Osteoblast (primary cell): ENCODE measurements around the gene C1QTNF4. TPM values are rescaled to one million over a fixed set of nuclear protein-coding genes. Genes with fewer than 3 reads are reported as not detected.
A peak's percentile ranks its signal among the peaks of the same experiment; 100 is the strongest.

ENCODE experiments used
- DNase-seq: peaks from one replicate; pipeline ENCODE4 v3.0.0; 2011; ENCODE audit warnings: low spot score, mixed read lengths; ENCODE audit not compliant: insufficient read length; ENCODE audit errors: missing footprints
- H2AFZ ChIP-seq: 2 replicates; pipeline ENCODE4 v1.6.0; 2011; ENCODE audit warnings: mild to moderate bottlenecking, low read length
- H3K27ac ChIP-seq: 2 replicates; pipeline ENCODE4 v1.5.1; 2011; ENCODE audit warnings: mild to moderate bottlenecking, low read depth, low read length, moderate library complexity
- H3K27me3 ChIP-seq: 2 replicates; pipeline ENCODE4 v1.6.0; 2012; ENCODE audit warnings: mild to moderate bottlenecking, control low read depth, inconsistent platforms, low read length, moderate library complexity; ENCODE audit not compliant: insufficient read depth
- H3K36me3 ChIP-seq: 2 replicates; pipeline ENCODE4 v1.5.1; 2011; ENCODE audit warnings: mild to moderate bottlenecking, low read length, control low read depth, moderate library complexity; ENCODE audit not compliant: insufficient read depth
- H3K4me1 ChIP-seq: 2 replicates; pipeline ENCODE4 v1.5.1; 2011; ENCODE audit warnings: mild to moderate bottlenecking, low read length, control low read depth, moderate library complexity; ENCODE audit not compliant: insufficient read depth
- H3K4me2 ChIP-seq: 2 replicates; pipeline ENCODE4 v1.6.0; 2011; ENCODE audit warnings: mild to moderate bottlenecking, low read length; ENCODE audit not compliant: insufficient read depth
- H3K4me3 ChIP-seq: fragments of 200-600 bp; sonication (generic); 3 replicates; pipeline ENCODE4 v1.5.1; 2012; ENCODE audit warnings: mild to moderate bottlenecking, low read length, inconsistent platforms; ENCODE audit not compliant: insufficient read depth
- H3K79me2 ChIP-seq: 2 replicates; pipeline ENCODE4 v1.6.0; 2012; ENCODE audit warnings: mild to moderate bottlenecking, low read length, control low read depth, inconsistent platforms; ENCODE audit not compliant: insufficient read depth
- H3K9me3 ChIP-seq: 2 replicates; pipeline ENCODE4 v1.5.1; 2011; ENCODE audit warnings: low read depth, low read length, control low read depth
- H4K20me1 ChIP-seq: 2 replicates; pipeline ENCODE4 v1.6.0; 2012; ENCODE audit warnings: mild to moderate bottlenecking, low read length, control low read depth; ENCODE audit not compliant: insufficient read depth
- total RNA-seq: library from RNA; depleted of rRNA; stranded (reverse); fragments of >200 nt; gene quantifications from 2 replicates; pipeline ENCODE4 v1.2.3, GENCODE V29; 2012
- TF ChIP-seq, protein P1 (sequence below): IDR thresholded peaks from 2 replicates; pipeline ENCODE4 v1.5.1; 2011; ENCODE audit warnings: mild to moderate bottlenecking, low read depth, low read length, moderate library complexity; ENCODE audit errors: extremely low read depth

C1QTNF4 gene
- total RNA-seq, 1 donor, result 0.36 TPM

DNA sequence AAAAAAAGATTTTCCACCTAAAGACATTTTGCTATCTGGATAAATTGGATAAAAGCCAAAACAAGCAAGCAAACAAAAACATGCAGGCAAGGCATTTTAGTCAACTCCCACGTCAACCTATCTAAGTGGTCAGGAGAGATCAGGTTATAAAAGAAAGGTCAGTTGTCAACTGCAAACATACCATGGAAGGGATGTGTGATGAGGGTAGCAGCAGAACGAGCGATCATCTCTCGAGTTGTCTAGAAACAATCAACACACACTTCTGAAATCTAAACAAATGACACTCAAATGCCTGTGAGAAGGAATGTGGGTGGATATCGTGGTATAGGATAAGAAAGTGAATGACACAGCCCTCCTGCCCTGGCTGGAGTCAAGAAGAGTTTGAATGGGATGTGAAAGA lies 37.3 kb upstream of the C1QTNF4 start:
- peak overlapping the region; percentile 2 for H3K27ac ChIP-seq

DNA sequence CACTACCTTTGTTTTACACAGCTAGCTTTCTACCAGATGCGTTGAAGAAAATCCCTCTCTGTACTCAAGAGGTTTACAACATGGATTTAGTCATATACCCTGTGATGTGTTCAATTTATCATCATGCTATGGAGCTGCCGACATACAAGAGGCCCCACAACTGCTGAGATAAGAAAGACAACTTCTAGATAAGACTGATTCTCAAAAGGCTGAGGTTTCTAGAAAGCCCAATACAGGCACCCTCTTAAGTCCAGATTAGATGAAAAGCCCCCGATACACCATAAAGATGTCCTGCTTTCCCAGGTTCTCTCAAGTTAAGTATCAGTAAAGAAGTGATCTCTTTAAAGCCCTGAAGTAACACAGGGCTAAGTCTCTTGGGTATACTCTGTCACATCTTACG lies 33.8 kb upstream of the C1QTNF4 start:
- H3K36me3 ChIP-seq, result peaks cover 70% of the 10 kb centered on the region
- peak; percentile 43 for DNase-seq
- peaks cover 5% of the 10 kb centered on the region for H3K79me2 ChIP-seq
- H4K20me1 ChIP-seq, result peaks cover 4% of the 10 kb centered on the region
- no peak overlapping the region for H2AFZ ChIP-seq
- TF ChIP-seq, protein P1, sequence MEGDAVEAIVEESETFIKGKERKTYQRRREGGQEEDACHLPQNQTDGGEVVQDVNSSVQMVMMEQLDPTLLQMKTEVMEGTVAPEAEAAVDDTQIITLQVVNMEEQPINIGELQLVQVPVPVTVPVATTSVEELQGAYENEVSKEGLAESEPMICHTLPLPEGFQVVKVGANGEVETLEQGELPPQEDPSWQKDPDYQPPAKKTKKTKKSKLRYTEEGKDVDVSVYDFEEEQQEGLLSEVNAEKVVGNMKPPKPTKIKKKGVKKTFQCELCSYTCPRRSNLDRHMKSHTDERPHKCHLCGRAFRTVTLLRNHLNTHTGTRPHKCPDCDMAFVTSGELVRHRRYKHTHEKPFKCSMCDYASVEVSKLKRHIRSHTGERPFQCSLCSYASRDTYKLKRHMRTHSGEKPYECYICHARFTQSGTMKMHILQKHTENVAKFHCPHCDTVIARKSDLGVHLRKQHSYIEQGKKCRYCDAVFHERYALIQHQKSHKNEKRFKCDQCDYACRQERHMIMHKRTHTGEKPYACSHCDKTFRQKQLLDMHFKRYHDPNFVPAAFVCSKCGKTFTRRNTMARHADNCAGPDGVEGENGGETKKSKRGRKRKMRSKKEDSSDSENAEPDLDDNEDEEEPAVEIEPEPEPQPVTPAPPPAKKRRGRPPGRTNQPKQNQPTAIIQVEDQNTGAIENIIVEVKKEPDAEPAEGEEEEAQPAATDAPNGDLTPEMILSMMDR, result no peak
- no peak overlapping the region for H3K27ac ChIP-seq
- H3K27me3 ChIP-seq, result no peaks in the 10 kb centered on the region
- H3K4me1 ChIP-seq, result no peaks in the 10 kb centered on the region
- H3K9me3 ChIP-seq, result no peaks in the 10 kb centered on the region
- H3K4me3 ChIP-seq, result no peak overlapping the region
- H3K4me2 ChIP-seq, result no peak overlapping the region

More for the DNA sequence above, 37.3 kb upstream of the C1QTNF4 start:
- TF ChIP-seq, protein P1, result no peak
- H3K4me1 ChIP-seq, result no peaks in the 10 kb centered on the region
- H3K4me3 ChIP-seq, result no peak overlapping the region
- H3K79me2 ChIP-seq, result peaks cover 5% of the 10 kb centered on the region
- no peaks in the 10 kb centered on the region for H3K27me3 ChIP-seq
- H4K20me1 ChIP-seq, result peaks cover 4% of the 10 kb centered on the region
- peaks cover 71% of the 10 kb centered on the region for H3K36me3 ChIP-seq
- H2AFZ ChIP-seq, result no peak overlapping the region
- DNase-seq, result no peak
- no peaks in the 10 kb centered on the region for H3K9me3 ChIP-seq
- H3K4me2 ChIP-seq, result no peak overlapping the region

DNA sequence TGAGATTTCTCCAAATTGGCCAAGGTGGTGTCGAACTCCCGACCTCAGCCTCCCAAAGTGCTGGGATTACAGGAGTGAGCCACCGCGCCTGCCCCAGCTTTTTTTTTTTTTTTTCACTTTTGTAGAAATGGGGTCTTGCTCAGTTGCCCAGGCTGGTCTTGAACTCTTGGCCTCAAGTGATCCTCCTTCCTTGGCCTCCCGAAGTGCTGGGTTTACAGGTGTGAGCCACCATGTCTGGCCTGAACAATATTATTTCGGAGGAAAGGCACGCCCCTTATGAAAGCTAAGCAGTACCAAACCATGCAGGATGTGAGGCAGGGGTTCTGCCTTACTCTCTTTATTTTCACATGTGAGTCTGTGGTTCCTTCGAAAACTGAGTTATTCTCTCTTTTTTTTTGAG lies 32.0 kb upstream of the C1QTNF4 start:
- Histone ChIP-seq H3K4me1 (no peaks in the 10 kb centered on the region), H2AFZ (no peak overlapping the region), H3K36me3 (peaks cover 73% of the 10 kb centered on the region), H3K4me2 (no peak overlapping the region), H3K27ac (no peak overlapping the region), H3K79me2 (peaks cover 5% of the 10 kb centered on the region), H3K9me3 (no peaks in the 10 kb centered on the region), H4K20me1 (peaks cover 4% of the 10 kb centered on the region), H3K27me3 (no peaks in the 10 kb centered on the region), H3K4me3 (no peak overlapping the region)
- TF ChIP-seq, protein P1, result no peak
- no peak for DNase-seq

DNA sequence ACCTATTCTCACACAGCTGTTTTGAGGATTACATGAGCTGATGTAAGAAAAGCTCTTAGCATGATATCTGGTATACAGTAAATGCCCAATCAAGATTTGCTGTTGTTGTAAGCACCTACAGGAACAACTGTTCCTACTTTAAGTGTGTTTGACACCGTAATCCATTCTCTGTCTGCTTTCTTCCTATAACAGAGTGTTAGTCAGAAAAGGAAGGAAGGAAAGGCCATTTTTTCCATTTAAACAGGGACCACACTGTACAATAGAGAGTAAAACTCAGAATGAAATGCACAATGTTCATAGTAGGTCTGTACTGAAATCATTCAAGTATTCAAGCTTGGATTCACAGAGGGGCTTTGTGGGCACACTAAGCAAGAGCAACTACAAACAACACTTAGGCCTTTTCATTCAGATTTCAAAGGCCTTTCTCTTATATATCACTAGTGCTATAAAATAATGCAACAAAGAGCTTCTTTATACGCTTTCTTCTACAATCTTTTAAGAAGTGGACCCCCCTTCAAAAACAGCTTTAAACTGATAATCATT lies 26.7 kb upstream of the C1QTNF4 start:
- DNase-seq, result no peak
- peaks cover 47% of the 10 kb centered on the region for H3K36me3 ChIP-seq
- TF ChIP-seq, protein P1, result no peak
- peaks cover 15% of the 10 kb centered on the region for H3K4me1 ChIP-seq
- H2AFZ ChIP-seq, result no peak overlapping the region
- no peak overlapping the region for H3K27ac ChIP-seq
- H3K79me2 ChIP-seq, result no peaks in the 10 kb centered on the region
- no peaks in the 10 kb centered on the region for H3K9me3 ChIP-seq
- no peak overlapping the region for H3K4me3 ChIP-seq
- no peaks in the 10 kb centered on the region for H4K20me1 ChIP-seq
- H3K4me2 ChIP-seq, result no peak overlapping the region
- H3K27me3 ChIP-seq, result no peaks in the 10 kb centered on the region
